ENCODE results near the gene YKT6. TPM values are rescaled to one million over a fixed set of nuclear protein-coding genes. Genes with fewer than 3 reads are reported as not detected.

The YKT6 gene
- total RNA-seq (25.3 TPM), polyA plus RNA-seq (58.0 TPM)

DNA sequence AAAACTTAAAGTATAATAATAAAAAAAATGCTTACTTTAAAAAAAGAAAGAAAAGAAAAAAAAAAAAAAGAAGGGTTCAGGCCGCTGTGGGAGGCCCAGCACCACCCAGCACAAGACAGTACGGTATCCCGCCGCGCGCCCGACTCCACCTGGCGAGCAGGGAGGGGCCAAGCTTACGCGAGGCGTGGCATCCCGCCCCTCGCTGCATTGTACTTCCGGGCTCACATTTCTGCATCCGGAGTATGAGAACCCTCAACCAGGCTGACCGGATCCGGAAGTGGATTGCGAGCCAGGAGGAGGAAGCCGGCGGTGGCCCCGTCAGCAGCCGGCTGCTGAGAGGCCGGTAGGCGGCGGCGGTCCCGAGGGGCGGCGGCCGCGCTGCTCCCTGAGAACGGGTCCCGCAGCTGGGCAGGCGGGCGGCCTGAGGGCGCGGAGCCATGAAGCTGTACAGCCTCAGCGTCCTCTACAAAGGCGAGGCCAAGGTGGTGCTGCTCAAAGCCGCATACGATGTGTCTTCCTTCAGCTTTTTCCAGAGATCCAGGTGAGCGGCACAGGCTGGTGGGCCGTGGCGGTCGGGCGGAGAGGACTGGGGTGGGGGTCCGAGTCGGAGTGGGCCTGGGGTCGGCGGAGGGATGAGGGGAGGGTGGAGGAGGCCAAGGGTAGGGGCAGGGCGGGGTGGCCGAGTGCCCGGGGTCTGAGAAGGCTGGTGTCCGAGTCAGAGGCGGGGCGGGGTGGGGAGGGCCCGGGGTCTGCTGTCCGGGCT lies at the start of gene YKT6:
Gene YKT6, plus strand, starts transcription at position 280 of the 763 bp plus-strand sequence. Its CDS starts 158 bp downstream, at position 438.
- H3K36me3 ChIP-seq (ENCODE audit: insufficient read depth) = no peaks in the 10 kb centered on the region
- peak within 1 kb of the TSS; percentile 95 for H3K4me3 ChIP-seq (ENCODE audit: low read depth, low read length)
- H3K4me1 ChIP-seq (ENCODE audit: insufficient read depth) = no peaks in the 10 kb centered on the region
- DNase-seq (ENCODE audit: extremely low spot score) = peak; percentile 88
- WGBS = under 1% methylated on average over 58 of the region's 58 CpGs
- peak within 1 kb of the TSS; percentile 48 for H3K27ac ChIP-seq (ENCODE audit: low read depth)

DNA sequence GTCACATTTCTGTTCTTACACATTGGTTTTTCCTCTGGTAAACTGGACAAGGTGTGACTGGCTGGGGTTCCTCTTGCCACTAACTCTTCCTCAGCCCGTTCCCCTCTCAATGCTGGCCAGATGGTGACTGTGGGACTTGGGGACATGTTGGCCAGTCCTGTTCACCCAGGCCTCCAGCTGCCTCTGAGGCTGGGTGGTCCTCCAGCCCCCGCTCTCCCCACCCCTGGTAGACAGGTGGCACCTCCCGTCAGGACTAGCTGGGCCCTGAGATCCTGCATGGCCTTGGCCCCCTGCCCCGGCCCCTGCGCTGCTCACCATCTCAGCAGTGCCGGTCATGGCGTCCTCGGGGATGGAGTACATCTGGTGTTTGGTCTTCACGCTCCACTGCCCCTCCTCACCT lies 48.8 kb upstream of the YKT6 start:
- H3K27ac ChIP-seq (ENCODE audit: low read depth) = no peak overlapping the region
- no peak overlapping the region for H3K4me3 ChIP-seq (ENCODE audit: low read depth, low read length)
- WGBS = 95% methylated on average over 9 of the region's 9 CpGs
- no peaks in the 10 kb centered on the region for H3K4me1 ChIP-seq (ENCODE audit: insufficient read depth)
- no peak for DNase-seq (ENCODE audit: extremely low spot score)
- H3K36me3 ChIP-seq (ENCODE audit: insufficient read depth) = no peaks in the 10 kb centered on the region

DNA sequence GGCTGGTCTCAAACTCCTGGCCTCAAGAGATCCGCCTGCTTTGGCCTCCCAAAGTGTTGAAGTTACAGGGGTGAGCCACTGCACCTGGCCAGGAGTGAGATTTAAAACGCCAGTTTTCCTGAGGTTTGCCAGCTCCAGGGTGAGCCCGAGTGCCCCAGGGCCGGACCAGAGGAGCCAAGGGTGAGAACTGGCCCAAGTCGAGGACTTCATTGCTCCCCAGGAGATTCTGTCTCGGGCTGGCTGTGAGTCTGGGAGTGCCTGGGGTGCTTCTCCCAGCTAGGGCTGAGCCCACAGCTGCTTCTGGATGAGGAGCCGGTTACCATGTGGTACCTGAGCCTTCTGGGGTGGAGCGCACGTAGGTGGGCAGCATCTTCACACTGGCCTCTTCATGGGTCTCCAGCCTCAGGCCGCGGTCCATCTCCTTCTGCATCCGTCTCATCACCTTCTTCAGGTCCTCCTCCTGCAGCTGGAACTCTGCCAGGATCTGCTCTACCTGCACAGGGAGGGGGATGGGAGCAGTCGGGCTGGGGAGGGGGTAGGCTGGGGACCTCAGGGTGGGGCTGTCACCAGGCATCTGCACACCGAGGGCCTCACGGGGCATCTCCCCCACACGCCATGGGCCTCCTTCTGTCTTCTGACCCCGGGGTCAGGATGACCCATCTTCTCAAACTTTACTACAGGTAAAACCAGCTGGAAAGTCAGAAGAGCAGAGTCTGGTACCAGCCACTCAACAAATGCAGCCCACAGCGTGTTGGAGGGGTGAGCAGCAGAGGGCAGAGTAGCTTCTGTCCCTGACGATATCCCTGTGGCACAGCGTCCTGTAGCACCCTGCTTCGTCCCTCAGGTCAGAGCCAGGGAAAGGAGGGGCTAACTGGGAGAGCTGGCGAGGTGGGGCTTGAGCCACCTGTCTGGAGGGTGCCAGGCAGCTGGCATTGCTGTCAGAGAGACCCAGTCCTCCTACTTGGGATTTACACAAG lies 47.5 kb upstream of the YKT6 start:
- 83% methylated on average over 22 of the region's 22 CpGs for WGBS
- Histone ChIP-seq H3K4me1 (ENCODE audit: insufficient read depth) (no peaks in the 10 kb centered on the region), H3K36me3 (ENCODE audit: insufficient read depth) (no peaks in the 10 kb centered on the region), H3K27ac (ENCODE audit: low read depth) (no peak overlapping the region), H3K4me3 (ENCODE audit: low read depth, low read length) (no peak overlapping the region)
- DNase-seq (ENCODE audit: extremely low spot score) = no peak

DNA sequence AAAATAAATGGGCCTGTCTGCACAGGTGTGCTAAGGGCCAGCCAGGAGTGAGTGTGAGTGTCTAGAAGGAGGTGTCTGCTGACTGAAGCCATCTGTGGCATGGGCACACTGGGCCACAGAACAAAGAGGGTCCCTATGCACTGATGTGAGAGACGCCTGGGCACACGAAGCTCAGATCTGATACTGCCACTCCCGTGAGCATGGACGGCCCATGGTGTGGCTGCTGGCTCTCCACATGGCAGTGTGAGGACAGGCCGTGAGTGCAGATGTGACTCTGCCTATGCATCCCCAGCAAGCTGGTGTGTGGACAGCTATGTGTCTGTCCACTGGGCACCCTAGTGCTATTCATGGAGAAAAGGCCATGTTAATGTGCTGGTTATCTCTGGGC lies 46.8 kb upstream of the YKT6 start:
- no peaks in the 10 kb centered on the region for H3K36me3 ChIP-seq (ENCODE audit: insufficient read depth)
- no peaks in the 10 kb centered on the region for H3K4me1 ChIP-seq (ENCODE audit: insufficient read depth)
- no peak for DNase-seq (ENCODE audit: extremely low spot score)
- WGBS = 87% methylated on average over 5 of the region's 5 CpGs
- no peak overlapping the region for H3K4me3 ChIP-seq (ENCODE audit: low read depth, low read length)
- no peak overlapping the region for H3K27ac ChIP-seq (ENCODE audit: low read depth)

DNA sequence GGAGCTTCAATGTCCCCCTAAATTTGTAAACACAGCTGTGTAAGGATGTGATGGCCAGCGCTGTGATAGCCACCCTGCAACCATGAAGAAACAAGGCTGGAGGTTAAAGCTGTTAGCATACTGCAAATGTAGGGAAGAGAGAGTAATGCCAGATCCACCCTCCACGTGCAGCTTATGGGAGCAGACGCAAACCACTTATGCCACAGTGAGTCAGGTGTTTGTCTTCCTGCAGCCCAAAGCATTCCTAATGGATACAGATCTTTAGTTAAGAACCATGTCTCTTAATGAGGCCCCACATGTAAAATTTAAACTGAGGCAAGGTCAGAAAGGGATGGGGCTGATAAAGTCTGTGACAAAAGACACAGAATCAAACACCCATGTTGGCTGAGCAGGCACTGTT lies 46.1 kb upstream of the YKT6 start:
- Histone ChIP-seq H3K36me3 (ENCODE audit: insufficient read depth) (no peaks in the 10 kb centered on the region), H3K27ac (ENCODE audit: low read depth) (no peak overlapping the region), H3K4me3 (ENCODE audit: low read depth, low read length) (no peak overlapping the region), H3K4me1 (ENCODE audit: insufficient read depth) (no peaks in the 10 kb centered on the region)
- 59% methylated on average over 3 of the region's 3 CpGs for WGBS
- DNase-seq (ENCODE audit: extremely low spot score) = no peak

DNA sequence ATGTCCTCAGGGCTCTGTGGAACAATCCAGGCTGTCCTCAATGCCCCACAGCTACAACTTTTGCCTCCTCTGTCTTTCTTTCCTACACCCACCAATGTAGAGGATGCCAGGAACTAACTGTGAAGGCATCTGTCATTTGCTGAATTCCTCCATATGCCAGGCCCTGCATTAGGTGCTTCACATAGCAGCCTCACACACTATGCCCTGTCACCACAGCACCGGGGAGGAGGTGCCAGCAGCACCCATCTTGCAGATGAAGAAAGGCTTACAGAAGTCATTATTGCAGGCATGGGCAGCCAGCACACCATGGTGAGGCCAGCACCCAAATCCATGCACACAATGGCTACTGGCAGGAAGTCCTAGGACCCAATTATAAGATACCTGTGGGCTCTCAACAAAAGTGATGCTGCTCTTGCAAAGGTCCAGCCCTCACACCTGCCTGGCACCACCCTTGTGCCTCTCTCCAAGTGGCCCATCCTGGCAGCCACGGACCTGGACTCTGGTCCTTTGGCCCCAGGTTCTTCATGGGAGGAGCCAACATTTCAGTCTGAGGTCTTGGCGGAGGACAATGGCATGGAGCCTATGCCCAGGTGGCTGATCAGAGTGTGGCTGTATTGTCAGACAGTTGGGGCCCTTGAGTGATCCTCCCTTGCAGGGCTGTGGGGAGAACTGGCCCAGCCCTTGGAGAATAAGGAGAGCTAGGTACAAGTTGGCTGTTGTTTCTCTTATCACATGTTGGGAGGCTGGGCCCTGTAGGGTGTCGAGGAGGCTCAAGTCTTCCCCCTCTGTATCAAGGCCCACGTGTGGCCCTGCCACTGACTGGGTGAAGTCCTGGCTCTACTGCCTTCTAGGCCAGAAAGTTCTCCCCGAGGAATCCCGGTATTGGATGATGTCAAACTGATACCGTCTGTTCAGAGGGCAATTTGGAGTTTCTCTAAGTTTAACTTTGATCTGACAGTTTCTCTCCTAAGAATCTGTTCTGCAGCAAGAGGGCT lies 45.3 kb upstream of the YKT6 start:
- 79% methylated on average over 8 of the region's 8 CpGs for WGBS
- DNase-seq (ENCODE audit: extremely low spot score) = no peak
- Histone ChIP-seq H3K4me1 (ENCODE audit: insufficient read depth) (no peaks in the 10 kb centered on the region), H3K4me3 (ENCODE audit: low read depth, low read length) (no peak overlapping the region), H3K27ac (ENCODE audit: low read depth) (no peak overlapping the region), H3K36me3 (ENCODE audit: insufficient read depth) (no peaks in the 10 kb centered on the region)

DNA sequence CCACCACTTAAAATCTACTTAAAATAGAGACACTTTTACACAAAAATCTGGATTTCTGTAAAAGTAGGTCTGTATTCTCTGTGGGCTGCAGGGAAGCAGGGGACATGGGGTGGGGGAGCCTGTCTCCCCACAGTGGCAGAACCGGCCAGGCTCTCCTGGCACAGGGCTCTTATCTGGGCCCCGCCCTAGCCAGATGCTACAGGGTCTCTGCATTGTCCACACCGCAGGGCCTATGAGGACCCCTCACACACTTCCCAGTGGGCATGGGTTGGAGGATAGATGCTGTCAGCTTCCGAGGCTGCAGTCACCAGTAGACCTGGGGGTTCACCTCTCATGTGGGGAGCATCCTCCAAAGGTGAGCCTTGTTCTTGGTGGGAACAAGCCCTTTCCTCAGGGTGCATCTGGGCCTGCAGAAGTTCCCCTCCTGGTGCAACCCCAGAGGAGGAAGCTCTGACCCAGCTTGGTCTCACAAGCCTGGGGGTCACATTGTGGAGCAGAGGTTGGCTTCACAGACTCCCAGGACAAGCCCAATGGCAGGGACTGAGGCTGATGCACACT lies 44.2 kb upstream of the YKT6 start:
- H3K36me3 ChIP-seq (ENCODE audit: insufficient read depth) = no peaks in the 10 kb centered on the region
- H3K4me3 ChIP-seq (ENCODE audit: low read depth, low read length) = no peak overlapping the region
- no peaks in the 10 kb centered on the region for H3K4me1 ChIP-seq (ENCODE audit: insufficient read depth)
- 86% methylated on average over 4 of the region's 4 CpGs for WGBS
- no peak overlapping the region for H3K27ac ChIP-seq (ENCODE audit: low read depth)
- DNase-seq (ENCODE audit: extremely low spot score) = no peak

DNA sequence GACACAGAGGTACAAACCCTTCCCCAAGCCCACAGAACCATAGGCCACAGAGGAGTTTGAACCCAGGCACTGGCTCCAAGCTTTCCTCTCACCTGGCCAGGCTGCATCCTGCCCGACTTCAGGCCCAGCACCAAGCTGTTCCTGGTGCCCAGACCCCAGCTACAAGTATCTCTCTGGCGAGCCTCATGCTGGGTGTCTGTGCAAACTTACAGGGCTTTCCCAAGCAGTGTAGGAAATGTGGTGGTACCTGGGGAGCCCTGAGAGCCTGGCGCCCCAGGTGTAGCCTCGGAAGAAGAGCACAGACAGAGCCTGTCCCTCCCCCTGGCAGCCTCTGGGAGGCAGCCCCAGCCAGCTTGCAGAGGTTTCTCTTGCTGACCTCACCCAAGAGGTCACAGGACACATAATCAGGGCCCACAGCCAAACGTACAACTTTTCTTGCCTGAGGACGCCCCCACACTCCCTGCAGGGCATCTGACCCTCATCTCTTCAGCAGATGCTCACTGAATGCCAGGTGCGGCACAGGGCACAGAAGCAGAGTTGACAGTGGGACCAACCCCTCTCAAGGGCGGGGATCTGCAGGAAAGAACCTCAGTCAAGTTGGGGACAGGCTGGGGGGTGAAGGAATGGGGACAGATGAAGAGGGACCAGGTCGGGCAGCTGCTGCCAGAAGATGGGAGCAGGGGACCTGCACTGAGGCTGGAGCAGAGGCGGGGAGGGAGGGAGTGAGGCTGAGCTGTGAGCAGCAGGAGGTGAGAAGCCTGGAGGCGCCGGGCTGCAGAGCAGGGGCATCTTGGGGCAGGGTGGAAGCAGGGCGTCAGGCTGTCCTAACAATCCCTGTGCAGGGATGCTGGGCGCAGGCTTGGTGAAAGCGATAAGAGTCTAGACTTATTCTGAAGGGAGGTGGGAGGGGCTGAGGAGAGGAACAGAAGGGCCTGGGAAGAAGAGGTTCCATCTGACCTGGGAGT lies 43.4 kb upstream of the YKT6 start:
- DNase-seq (ENCODE audit: extremely low spot score) = no peak
- WGBS = 81% methylated on average over 15 of the region's 15 CpGs
- H3K4me3 ChIP-seq (ENCODE audit: low read depth, low read length) = no peak overlapping the region

DNA sequence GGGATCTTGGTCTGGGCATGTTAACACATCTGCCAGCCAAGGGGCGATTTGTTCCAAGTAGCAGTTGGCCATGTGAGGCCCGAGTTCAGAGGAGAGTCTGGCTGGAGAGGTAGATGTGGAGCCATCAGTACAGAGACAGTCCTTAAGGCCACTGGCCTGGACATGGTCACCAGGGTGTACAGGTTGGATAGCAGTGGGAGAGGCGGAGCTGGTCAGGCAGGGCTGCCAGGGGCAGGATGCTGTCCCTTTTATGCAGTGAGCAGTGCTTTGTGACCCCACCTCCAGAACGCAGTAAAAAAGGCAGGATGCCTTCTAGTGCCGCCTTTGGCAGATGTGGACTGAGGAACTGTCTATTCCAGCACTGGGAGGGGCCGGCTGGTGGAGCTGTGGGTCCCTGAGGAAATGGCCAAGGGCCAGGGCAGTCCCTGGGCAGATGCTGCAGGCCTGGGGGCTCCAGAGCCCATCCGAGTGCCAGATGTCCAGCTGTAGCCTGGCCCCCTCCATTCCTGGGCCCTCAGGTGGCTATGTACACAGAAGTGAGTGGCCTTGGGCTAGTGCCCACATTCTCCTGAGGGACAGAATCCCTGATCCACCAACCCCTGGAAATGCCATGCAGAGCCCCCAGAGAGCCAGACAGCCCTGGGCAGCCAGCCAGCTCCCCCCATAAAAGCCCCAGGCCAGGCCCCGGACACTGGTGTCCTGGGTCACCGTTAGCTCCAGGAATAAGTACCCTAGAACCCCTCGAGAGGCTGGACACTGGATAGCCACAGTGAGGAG lies 42.5 kb upstream of the YKT6 start:
- Histone ChIP-seq H3K4me1 (ENCODE audit: insufficient read depth) (no peaks in the 10 kb centered on the region), H3K27ac (ENCODE audit: low read depth) (no peak overlapping the region), H3K36me3 (ENCODE audit: insufficient read depth) (no peaks in the 10 kb centered on the region), H3K4me3 (ENCODE audit: low read depth, low read length) (no peak overlapping the region)
- no peak for DNase-seq (ENCODE audit: extremely low spot score)
- 79% methylated on average over 10 of the region's 10 CpGs for WGBS

More for the DNA sequence above, 43.4 kb upstream of the YKT6 start:
- Histone ChIP-seq H3K36me3 (ENCODE audit: insufficient read depth) (no peaks in the 10 kb centered on the region), H3K27ac (ENCODE audit: low read depth) (no peak overlapping the region), H3K4me1 (ENCODE audit: insufficient read depth) (no peaks in the 10 kb centered on the region)

DNA sequence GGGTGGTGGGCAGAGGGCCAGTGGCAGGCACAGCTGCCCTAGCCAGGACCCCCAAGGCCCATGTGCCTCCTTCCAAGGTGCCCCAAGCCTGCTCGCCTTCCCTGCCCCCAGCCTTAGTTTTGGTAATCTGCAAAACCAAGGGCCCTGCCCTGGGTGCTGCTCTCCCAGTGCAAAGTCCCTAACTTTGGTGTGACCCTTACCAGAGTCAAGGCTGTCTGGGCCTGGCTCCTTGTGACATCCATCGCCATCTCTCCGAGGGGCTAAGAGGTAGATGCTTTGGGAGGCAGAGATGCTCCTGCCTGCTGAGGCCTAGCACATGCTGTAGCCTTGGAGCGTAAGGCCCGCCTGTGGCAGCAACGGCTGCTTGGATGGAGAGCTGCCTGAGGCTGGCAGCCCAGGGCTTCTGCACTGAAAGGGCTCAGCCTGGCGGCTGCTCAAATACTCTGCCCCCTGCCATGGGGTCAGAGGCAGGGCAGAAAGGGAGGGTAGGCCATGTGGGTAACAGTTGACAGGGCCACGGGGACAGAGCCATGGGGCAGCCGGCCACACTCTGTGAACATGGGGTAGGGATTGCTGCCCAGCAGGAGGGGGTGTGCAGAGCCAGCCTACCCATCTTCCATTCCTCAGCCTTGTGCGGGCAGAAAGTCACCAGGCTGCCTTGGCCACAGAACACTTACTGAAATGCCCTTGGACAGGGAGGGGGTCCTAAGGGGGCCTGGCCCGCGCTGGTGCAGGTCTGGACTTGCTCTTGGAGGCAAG lies 41.7 kb upstream of the YKT6 start:
- no peaks in the 10 kb centered on the region for H3K36me3 ChIP-seq (ENCODE audit: insufficient read depth)
- H3K4me3 ChIP-seq (ENCODE audit: low read depth, low read length) = no peak overlapping the region
- DNase-seq (ENCODE audit: extremely low spot score) = no peak
- 95% methylated on average over 12 of the region's 12 CpGs for WGBS
- no peaks in the 10 kb centered on the region for H3K4me1 ChIP-seq (ENCODE audit: insufficient read depth)
- H3K27ac ChIP-seq (ENCODE audit: low read depth) = no peak overlapping the region

Data from urinary bladder (tissue), 4 donors.